Measurements from ENCODE around the gene KIAA1755.

The KIAA1755 gene

DNA sequence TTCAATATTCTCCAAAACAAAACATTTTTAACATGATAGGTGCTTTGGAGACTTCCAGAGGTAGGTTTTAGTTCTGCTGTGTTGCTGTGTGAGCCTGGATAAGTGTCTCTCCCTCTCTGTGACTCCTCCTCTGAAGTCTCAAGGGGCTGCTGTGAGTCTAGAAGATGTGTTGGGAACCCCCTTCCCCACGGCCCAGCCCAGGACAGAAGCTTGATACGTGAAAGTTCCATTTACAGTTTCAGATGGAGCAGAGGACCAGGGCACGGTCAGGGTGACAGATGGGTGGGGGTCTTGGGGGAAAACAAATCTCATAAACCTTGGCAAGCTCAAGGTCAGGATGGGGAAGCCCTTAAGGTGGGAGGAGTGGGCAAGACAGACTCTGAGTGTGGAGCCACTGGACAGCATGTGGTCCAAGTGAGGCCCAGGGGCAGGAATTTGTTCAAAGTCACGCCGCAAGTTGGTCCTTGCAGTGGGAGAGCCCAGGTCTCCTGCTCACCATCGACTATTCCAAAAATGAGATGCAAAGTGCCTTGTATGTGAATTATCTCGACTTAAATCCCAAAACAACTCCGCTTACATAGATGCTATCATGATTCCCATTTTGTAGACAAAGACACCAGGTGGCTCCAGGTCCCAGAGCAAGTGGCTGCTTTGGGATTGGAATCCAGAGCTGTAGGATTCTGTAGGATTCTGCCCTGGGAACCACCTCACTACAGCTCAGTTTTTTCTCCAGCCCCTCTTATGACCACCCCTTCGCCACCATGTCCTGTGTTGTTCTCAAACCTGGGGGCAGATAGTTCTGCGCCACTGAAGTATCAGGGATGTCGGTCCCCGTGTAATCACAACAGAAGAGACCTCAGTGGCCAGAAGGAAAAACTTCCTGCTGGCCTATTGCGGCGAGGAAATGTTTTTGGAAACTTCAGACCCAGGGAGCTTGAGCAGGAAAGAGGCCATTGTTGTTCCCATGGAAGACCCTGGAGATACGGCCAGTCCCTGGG, 97.4 kb downstream of the KIAA1755 start:
- no peak for DNase-seq

DNA sequence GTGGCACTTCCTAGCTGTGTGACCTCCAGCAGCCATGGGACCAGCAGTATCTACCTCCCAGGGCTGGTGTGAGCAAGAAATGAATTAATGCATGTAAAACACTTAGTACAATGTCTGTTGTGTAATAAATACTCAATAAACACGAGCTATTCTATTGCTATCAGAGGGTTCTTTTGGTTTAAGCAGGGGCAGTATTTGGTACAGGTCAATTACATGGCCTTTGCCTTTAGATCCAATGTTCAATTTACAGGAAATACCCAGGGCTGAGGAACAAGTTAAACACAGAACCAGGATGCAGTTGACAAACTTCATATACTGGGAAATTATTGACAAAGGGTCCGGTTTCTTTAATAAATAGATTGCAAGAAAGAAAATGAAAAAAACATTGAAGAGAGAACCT, 98.4 kb downstream of the KIAA1755 start:
- DNase-seq, result no peak

- DNase-seq, result no peak
Observed at GRCh38 chr20:38161412-38161774, 99.1 kb downstream of the KIAA1755 start.

Measured in CD4-positive, alpha-beta T cell treated with Interleukin-17A for 1 hour (primary cell).